Prostate gland (tissue), 2 donors: Measurements from ENCODE around the gene THSD4.

ENCODE experiments used
- POLR2A ChIP-seq: fragments of 450-650 bp; IDR thresholded peaks from one replicate; pipeline ENCODE4 v1.6.1; 2016; ENCODE audit warnings: antibody characterized with exemption, mild to moderate bottlenecking
- POLR2AphosphoS5 ChIP-seq: sonication (generic); formaldehyde crosslinking; IDR thresholded peaks from one replicate; pipeline ENCODE4 v1.6.1; 2017; ENCODE audit warnings: antibody characterized with exemption
- TF ChIP-seq, protein P1 (sequence below), 4 experiments: fragments of 200-600 bp in 2 of 4; fragments of 450-650 bp in 2 of 4; sonication (generic) in 2 of 4; IDR thresholded peaks; 1 replicate in 3 of 4; 2 replicates in 1 of 4; pipeline ENCODE4 v1.5.1; 2016 to 2019; ENCODE audit warnings: antibody characterized with exemption in 4 of 4, mild to moderate bottlenecking in 2 of 4, moderate library complexity in 2 of 4

DNA sequence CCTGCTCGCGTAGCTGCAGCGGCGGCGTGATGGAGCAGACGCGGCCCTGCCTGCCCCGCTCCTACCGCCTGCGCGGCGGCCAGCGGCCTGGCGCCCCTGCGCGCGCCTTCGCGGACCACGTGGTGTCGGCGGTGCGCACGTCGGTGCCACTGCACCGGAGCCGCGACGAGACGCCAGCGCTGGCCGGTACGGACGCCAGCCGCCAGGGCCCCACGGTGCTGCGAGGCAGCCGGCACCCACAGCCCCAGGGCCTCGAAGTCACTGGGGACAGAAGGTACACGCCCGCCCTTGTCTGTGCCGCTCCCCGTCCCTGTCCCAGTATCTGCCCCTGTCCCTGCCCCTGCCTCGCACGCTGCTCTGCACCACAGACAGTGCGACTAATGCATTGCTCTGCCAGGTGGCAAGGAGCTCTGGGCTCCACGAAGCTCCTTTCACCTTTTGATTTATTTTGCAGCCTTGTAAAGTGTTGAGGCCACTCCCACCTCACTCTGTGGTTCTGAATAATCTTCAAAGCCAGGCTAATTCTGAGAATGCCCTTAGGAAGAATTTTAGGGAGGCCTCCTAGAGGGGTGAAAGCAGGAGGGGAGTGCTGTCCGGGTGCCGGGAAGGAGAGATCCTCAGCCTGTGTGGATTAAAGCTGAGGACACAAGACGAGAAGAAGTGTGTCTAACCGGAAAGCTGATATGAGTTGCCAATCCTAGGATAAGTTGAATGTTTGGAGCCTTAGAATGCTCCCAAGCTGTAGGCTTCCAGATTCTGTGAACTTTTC is 100.0 kb downstream of the THSD4 start:
- no peak for TF ChIP-seq POLR2A
- TF ChIP-seq POLR2AphosphoS5 = peak; percentile 25
- TF ChIP-seq, protein P1, sequence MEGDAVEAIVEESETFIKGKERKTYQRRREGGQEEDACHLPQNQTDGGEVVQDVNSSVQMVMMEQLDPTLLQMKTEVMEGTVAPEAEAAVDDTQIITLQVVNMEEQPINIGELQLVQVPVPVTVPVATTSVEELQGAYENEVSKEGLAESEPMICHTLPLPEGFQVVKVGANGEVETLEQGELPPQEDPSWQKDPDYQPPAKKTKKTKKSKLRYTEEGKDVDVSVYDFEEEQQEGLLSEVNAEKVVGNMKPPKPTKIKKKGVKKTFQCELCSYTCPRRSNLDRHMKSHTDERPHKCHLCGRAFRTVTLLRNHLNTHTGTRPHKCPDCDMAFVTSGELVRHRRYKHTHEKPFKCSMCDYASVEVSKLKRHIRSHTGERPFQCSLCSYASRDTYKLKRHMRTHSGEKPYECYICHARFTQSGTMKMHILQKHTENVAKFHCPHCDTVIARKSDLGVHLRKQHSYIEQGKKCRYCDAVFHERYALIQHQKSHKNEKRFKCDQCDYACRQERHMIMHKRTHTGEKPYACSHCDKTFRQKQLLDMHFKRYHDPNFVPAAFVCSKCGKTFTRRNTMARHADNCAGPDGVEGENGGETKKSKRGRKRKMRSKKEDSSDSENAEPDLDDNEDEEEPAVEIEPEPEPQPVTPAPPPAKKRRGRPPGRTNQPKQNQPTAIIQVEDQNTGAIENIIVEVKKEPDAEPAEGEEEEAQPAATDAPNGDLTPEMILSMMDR (IDR thresholded peaks at IDR 0.05) = no peak
